ENCODE results near the gene TP53.

Gene TP53

GRCh38 chr17:7706631-7707354 is 19.5 kb upstream of the TP53 start:
- DNase-seq (ENCODE audit: low read depth): no peak

DNA sequence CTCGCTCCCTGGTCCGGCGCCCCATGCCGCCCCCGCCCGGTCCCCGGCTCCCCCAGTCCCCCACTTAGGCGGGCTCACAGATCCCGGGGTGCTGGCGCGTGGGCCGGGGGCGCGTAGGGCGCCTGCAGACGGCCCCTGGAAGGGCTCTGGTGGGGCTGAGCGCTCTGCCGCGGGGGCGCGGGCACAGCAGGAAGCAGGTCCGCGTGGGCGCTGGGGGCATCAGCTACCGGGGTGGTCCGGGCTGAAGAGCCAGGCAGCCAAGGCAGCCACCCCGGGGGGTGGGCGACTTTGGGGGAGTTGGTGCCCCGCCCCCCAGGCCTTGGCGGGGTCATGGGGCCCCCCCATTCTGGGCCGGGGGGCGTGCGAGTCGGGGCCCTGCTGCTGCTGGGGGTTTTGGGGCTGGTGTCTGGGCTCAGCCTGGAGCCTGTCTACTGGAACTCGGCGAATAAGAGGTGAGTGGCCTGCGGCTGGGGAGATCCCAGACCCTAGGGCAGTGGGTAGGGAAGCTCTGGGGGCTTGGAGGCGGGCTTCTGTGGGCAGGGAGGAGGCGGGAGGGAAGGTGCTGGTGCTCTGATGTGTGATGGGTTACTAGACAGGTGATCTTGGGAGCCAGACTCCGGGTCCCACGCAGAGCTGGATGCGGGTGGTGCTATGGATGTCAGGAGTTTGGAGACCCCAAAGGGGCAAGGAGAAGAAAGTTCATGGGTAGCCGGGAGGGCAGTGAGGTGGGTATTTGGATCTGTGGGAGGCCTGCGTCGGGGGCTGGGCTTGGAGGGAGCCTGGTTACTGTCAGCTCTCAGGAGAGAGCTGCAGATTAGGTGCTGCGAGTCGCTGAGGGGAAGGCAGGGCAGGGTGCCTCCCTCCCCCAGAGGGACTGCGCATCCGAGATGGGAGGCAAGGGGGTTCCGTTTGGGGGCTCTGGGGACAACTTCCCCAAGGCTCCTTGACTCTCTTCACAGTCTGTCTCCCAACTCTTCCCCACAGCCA is 18.3 kb upstream of the TP53 start:
- DNase-seq (ENCODE audit: low read depth): no peak

DNA sequence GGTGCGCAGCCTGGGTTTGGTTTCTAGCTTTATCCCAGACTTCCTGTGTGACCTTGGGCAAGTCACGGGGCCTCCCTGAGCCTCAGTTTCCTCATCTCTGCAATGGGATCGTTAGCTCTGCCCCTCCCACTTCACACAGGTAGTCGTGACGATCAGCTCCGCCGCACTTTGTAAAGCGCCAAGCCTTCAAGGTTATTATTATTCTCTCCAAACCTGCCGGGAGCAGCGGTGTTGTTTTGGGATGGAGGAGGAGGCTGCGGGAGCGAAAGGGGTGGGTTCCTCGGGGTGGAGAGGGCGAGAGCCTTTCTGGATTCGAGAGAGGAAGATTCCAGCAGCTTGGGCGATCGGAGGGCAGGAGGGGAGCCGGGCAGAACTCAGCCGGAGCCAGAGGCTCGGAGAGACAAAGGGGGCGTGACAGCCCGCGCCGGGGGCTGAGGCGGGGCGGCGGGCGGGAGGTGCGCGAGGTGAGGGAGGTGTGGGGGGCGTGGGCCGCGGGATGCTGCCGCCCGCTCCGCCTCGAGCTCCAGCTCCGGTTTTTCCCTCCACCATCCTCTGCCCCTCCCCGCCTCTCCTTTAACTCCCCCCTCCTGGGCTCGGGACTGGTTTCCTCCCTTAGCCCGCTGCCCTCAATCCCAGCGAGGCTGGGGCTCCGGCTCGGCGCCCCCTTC is 17.4 kb upstream of the TP53 start, which contains the start of gene EFNB3:
EFNB3 (plus strand) TSS at position 602 of the 668 bp plus-strand sequence. CDS start 397 bp downstream, outside the sequence.
- DNase-seq (ENCODE audit: low read depth): no peak

GRCh38 chr17:7703584-7704479 is 16.5 kb upstream of the TP53 start:
- DNase-seq (ENCODE audit: low read depth): no peak

- no peak for DNase-seq (ENCODE audit: low read depth)
Measured at GRCh38 chr17:7702776-7703175, 15.5 kb upstream of the TP53 start.

DNA sequence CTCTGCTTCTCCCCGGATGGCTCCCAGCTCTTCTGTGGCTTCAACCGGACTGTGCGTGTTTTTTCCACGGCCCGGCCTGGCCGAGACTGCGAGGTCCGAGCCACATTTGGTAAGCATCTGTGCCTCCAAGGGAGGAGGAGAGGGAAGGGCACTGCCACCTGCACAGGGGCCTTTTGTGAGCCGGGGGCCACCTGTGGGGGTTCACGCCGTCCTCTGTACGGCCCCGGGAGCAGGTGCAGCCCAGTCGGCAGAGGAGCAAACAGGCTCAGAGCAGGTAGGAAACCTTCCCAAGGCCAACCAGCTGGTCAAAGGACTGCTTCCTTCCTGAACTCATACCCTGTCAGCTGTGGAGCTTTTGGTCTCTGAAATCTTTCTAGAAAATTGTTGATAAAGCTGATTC is 14.4 kb upstream of the TP53 start:
- DNase-seq (ENCODE audit: low read depth): no peak

- DNase-seq (ENCODE audit: low read depth): no peak
Measured at GRCh38 chr17:7700510-7700909, 13.2 kb upstream of the TP53 start.

- DNase-seq (ENCODE audit: low read depth): no peak
Measured at GRCh38 chr17:7697828-7698588, 10.7 kb upstream of the TP53 start.

- no peak for DNase-seq (ENCODE audit: low read depth)
Measured at GRCh38 chr17:7695586-7695985, 8.3 kb upstream of the TP53 start.

- DNase-seq (ENCODE audit: low read depth): no peak
Measured at GRCh38 chr17:7688808-7689316, 1.6 kb upstream of the TP53 start.

GRCh38 chr17:7687908-7688807 is 868 bp upstream of the TP53 start, which contains the start of gene WRAP53:
TSS of gene WRAP53 (plus strand) at chr17:7688477. CDS start at chr17:7688649, 172 bp downstream.
- peak; percentile 92 for DNase-seq (ENCODE audit: low read depth)

GRCh38 chr17:7686222-7687071 is 843 bp downstream of the TP53 start:
- peak; percentile 91 for DNase-seq (ENCODE audit: low read depth)

DNA sequence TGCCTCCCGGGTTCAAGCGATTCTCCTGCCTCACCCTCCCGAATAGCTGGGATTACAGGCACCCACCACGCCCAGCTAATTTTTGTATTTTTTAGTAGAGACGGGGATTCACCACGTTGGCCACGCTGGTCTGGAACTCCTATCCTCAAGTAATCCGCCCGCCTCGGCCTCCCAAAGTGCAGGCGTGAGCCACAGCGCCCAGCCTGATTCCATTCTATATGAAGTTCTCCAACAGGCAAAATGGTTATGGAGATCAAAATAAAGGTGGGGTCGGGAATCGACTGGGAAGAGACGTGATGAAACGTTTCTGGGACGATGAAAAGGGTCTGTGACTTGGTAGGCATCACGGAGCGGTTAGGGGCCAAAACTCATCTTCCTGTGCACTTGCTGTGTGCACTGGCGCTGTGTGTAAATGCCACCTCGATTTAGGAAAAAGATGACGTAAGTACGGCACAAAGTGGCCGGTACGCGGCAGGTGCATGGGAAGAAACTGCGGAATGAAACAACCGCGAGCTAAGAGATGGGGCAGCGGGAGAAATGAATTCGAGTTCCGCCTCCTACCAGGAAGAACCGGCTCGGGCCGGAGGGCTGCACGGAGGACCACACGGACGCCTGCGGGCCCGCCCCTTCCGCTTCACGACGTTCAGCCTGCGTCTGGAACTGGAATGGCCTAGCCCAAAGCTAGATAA is 1.6 kb downstream of the TP53 start:
- no peak for DNase-seq (ENCODE audit: low read depth)

DNA sequence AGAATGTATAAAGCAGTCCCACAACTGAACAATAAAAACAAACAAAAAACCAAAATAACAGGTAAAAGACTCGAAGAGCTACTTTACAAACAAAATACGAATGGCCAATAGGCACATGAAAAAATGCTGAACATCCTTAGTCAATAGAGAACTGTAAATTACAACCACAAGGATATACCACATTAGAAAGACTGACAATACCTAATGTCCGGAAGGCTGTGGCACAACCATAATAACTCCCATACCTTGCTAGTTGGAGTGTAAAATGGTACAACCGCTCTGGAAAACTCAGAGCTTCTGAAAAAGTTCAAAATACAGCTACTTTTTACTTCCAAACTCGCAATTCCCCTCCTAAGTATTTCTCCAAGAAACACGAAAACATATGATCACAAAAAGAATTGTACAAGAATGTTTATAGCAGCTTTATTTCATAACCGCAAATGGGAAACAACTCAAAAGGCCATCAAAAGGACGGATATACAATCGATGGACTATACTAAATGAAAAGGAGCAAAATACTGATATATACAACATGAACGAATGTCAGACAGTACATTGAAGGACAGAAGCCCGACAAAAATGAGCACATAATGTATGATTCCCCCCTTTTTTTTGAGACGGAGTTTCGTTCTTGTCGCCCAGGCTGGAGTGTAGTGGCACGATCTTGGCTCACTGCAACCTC is 2.3 kb downstream of the TP53 start:
- no peak for DNase-seq (ENCODE audit: low read depth)

DNA sequence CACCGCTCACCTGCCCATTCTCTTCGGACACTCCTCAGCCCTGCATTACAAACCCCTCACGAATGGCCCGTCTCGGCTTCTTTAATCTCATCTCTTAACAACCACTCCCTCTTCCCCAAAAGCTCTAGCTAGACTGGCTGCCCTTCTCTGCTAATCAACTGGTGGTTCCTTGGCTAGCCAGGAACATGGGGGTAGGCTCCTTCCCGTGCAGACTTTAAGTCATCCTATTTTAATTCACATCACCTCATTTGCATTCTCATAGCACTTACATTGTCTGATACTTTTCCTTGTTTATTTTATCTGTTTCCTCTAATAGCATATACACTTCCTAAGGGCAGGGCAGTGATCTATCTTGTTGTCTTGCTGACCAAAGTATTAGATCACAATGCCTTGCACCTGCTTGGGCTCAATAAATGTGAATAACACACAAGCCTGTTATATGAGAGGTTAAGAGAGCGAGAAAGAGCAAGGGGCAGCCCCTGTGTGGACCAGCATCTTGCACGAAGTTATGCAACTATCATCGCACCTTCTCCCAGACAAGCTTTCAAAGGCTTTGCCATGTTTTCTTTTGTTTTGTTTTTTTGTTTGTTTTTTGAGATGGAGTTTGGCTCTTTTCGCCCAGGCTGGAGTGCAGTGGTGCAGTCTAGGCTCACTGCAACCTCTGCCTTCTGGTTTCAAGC is 9.8 kb downstream of the TP53 start:
- DNase-seq (ENCODE audit: low read depth): no peak

- no peak for DNase-seq (ENCODE audit: low read depth)
Measured at GRCh38 chr17:7676533-7676932, 10.8 kb downstream of the TP53 start.

All from HS-5 (cell line).